Endothelial cell of umbilical vein (primary cell): Measurements from ENCODE around the gene EMP3. TPM values are rescaled to one million over a fixed set of nuclear protein-coding genes. Genes with fewer than 3 reads are reported as not detected.

Source experiments
- BruUV-seq: library from RNA; stranded (reverse); fragments of 400-500 nt; replicated peaks from 2 replicates; lab custom pipeline; 2021; lab: Mats Ljungman, UMichigan
- CTCF ChIA-PET: fragments of 300-600, 350-600 bp; sonication (Branson Sonifier 250); formaldehyde crosslinking; loops from one replicate; lab custom pipeline; 2021; ENCODE audit warnings: antibody characterized with exemption, inconsistent platforms; lab: Charles Lee
- POLR2A ChIA-PET: fragments of 300-600, 350-600 bp; sonication (Branson Sonifier 250); formaldehyde crosslinking; loops from one replicate; lab custom pipeline; 2021; ENCODE audit warnings: antibody characterized with exemption, inconsistent platforms; lab: Charles Lee
- DNase-seq: peaks from one replicate; pipeline ENCODE4 v3.0.0-alpha.2; 2011; ENCODE audit warnings: low read depth, low spot score
- FAIRE-seq: peaks from 2 replicates; lab custom pipeline; 2011; peaks lifted over from hg19 to GRCh38; lab: Jason Lieb, UNC
- H2AFZ ChIP-seq: 2 replicates; pipeline ENCODE4 v1.6.0; 2012; ENCODE audit warnings: low read depth, low read length, control low read depth, inconsistent platforms
- H3K27ac ChIP-seq: 2 replicates; pipeline ENCODE4 v1.5.1; 2011; ENCODE audit warnings: low read depth, mild to moderate bottlenecking, control low read depth, low read length, moderate library complexity; ENCODE audit not compliant: insufficient read depth
- H3K27me3 ChIP-seq, 2 experiments: 2 replicates each; pipeline versions ENCODE4 v1.6.0 to v1.6.1; 2011; ENCODE audit warnings: low read length in 2 of 2, mixed read lengths in 1 of 2; ENCODE audit not compliant: control insufficient read depth in 2 of 2, insufficient read depth in 2 of 2
- H3K36me3 ChIP-seq, 2 experiments: 2 replicates in 1 of 2; 3 replicates in 1 of 2; pipeline ENCODE4 v1.5.1; 2011; ENCODE audit warnings: low read length in 2 of 2, mild to moderate bottlenecking in 1 of 2, moderate library complexity in 1 of 2; ENCODE audit not compliant: control insufficient read depth in 2 of 2, insufficient read depth in 2 of 2; ENCODE audit errors: extremely low read depth in 1 of 2
- H3K4me1 ChIP-seq: 3 replicates; pipeline ENCODE4 v1.5.1; 2011; ENCODE audit warnings: mild to moderate bottlenecking, low read length; ENCODE audit not compliant: control insufficient read depth, insufficient read depth; ENCODE audit errors: extremely low read depth
- H3K4me2 ChIP-seq: 2 replicates; pipeline ENCODE4 v1.6.1; 2011; ENCODE audit warnings: low read length, control low read depth, mixed read lengths; ENCODE audit not compliant: insufficient read depth
- H3K4me3 ChIP-seq, 3 experiments: fragments of 200-600 bp in 1 of 3; sonication (generic), shearing (Covaris generic) in 1 of 3; replicated peaks in 1 of 3; 2 replicates each; pipeline ENCODE4 v1.5.1; 2011 to 2016; ENCODE audit warnings: control low read depth in 3 of 3, low read length in 3 of 3, mild to moderate bottlenecking in 2 of 3, inconsistent platforms in 1 of 3, low read depth in 1 of 3, moderate library complexity in 1 of 3; ENCODE audit not compliant: insufficient read depth in 1 of 3
- H3K79me2 ChIP-seq: 2 replicates; pipeline ENCODE4 v1.6.0; 2012; ENCODE audit warnings: low read length, inconsistent platforms; ENCODE audit not compliant: control insufficient read depth, insufficient read depth
- H3K9ac ChIP-seq: replicated peaks from 2 replicates; pipeline ENCODE3; 2011; ENCODE audit warnings: low read length, control low read depth; ENCODE audit not compliant: insufficient read depth; ENCODE audit errors: extremely low read depth
- H3K9me1 ChIP-seq: replicated peaks from 3 replicates; pipeline ENCODE4 v1.6.0; 2011; ENCODE audit warnings: mild to moderate bottlenecking, low read length; ENCODE audit not compliant: control insufficient read depth, insufficient read depth; ENCODE audit errors: extremely low read depth
- H3K9me3 ChIP-seq: replicated peaks from 2 replicates; pipeline ENCODE4 v1.5.1; 2012; ENCODE audit warnings: low read length, inconsistent platforms; ENCODE audit not compliant: control insufficient read depth, insufficient read depth
- H4K20me1 ChIP-seq: replicated peaks from 2 replicates; pipeline ENCODE3; 2011; ENCODE audit warnings: mild to moderate bottlenecking, low read length; ENCODE audit not compliant: control insufficient read depth, insufficient read depth; ENCODE audit errors: extremely low read depth
- EZH2 ChIP-seq: IDR thresholded peaks from 2 replicates; pipeline ENCODE4 v1.6.1; 2012; ENCODE audit warnings: borderline replicate concordance, low read depth, mild to moderate bottlenecking, moderate library complexity, low read length, inconsistent platforms; ENCODE audit not compliant: severe bottlenecking
- FOS ChIP-seq: IDR thresholded peaks from 2 replicates; pipeline ENCODE4 v1.6.1; 2011; ENCODE audit warnings: mild to moderate bottlenecking, low read length, moderate library complexity, borderline replicate concordance; ENCODE audit not compliant: insufficient read depth
- GATA2 ChIP-seq: IDR thresholded peaks from 2 replicates; pipeline ENCODE4 v1.7.0; 2011; ENCODE audit warnings: low read depth, mild to moderate bottlenecking, moderate library complexity, mixed read lengths, low read length; ENCODE audit not compliant: insufficient read length, insufficient read depth
- JUN ChIP-seq: IDR thresholded peaks from 2 replicates; pipeline ENCODE4 v1.6.1; 2011; ENCODE audit warnings: borderline replicate concordance, low read depth; ENCODE audit not compliant: insufficient read length, insufficient read depth
- MYC ChIP-seq: IDR thresholded peaks from one replicate; pipeline ENCODE4 v1.6.1; 2011; ENCODE audit warnings: mild to moderate bottlenecking, low read depth, low read length
- POLR2A ChIP-seq: IDR thresholded peaks from 2 replicates; pipeline ENCODE4 v1.6.1; 2012; ENCODE audit warnings: low read depth, mild to moderate bottlenecking, control low read depth, low read length
- POLR2AphosphoS5 ChIP-seq: IDR thresholded peaks from 2 replicates; pipeline ENCODE4 v1.6.1; 2012; ENCODE audit warnings: low read depth, mild to moderate bottlenecking, control low read depth, low read length, moderate library complexity; ENCODE audit not compliant: insufficient read depth
- dilution Hi-C: fragments of 300-500 bp; cut with MboI; formaldehyde crosslinking; loops from one replicate; pipeline ENCODE4 v1.15.0; 2019; ENCODE audit warnings: low sequenced_read_pairs; ENCODE audit not compliant: extremely low pct_ligation_motif_present
- intact Hi-C: fragments of 100-400 bp; cut with micrococcal nuclease; formaldehyde crosslinking; loops from one replicate; pipeline ENCODE4 v1.10.0; 2022
- polyA plus RNA-seq, 4 experiments: library from polyadenylated mRNA; depleted of rRNA in 3 of 4; stranded (reverse) in 3 of 4; unstranded in 1 of 4; fragments of >200 nt; gene quantifications; 2 replicates each; pipeline versions ENCODE4 v1.2.1 to v1.2.3, GENCODE V29; 2011 to 2012; ENCODE audit warnings: missing spikeins in 1 of 4
- total RNA-seq: library from RNA; stranded (reverse); gene quantifications from 2 replicates; pipeline ENCODE4 v1.2.3, GENCODE V29; 2021
- TF ChIP-seq, protein P1 (sequence below): IDR thresholded peaks from 2 replicates; pipeline ENCODE4 v1.6.1; 2011; ENCODE audit not compliant: insufficient read depth, insufficient read length
- TF ChIP-seq, protein P2 (sequence below), 2 donors: IDR thresholded peaks; 1 replicate in 1 of 2; 2 replicates in 1 of 2; pipeline ENCODE4 v1.5.1; 2011; ENCODE audit warnings: low read length in 2 of 2, mild to moderate bottlenecking in 2 of 2, moderate library complexity in 2 of 2, control low read depth in 1 of 2, inconsistent platforms in 1 of 2, low read depth in 1 of 2; ENCODE audit not compliant: insufficient read depth in 1 of 2; ENCODE audit errors: extremely low read depth in 1 of 2

EMP3 gene
- total and polyA plus RNA-seq, 2 donors (not counting 3 experiments of a cell fraction or from before 2014, with no cell fraction given), result 127 to 406 TPM

DNA sequence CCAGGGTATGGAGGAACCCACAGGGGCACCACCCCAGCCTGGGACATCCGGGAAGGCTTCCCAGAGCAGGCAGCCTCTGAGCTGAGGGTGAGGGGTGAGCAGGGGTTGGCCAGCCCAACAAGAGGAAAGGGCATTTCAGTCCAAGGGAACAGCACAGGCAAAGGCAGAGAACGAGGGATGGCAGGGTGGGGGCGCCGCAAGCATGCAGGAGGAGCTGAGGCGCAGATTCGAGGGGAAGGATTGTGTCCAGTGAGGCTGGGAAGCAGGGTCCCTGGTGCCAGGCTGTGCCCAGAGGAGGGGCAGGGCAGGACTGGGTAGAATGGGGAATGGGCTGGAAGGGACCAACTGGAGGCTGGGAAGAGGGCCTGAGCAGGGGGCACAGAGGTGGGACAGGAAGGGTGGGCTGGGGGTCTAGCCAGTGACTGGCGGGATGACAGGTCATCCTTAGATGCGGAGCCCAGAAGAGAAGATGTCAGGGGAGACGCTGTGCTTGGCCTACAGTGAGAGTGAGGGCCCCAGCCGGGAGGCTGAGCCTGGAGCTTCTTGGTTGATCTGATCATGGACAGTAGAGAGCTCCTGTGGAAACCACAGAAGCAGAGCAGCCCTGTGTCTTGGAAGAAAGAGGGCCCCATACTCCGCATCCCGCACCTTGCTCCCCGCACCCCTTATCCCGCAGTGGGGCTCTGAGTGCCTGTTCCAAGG lies 13.6 kb downstream of the EMP3 start:
- BruUV-seq, result no TSS peak
- H3K9ac ChIP-seq, result no peak overlapping the region
- FAIRE-seq (no peak), DNase-seq (no peak)
- H2AFZ ChIP-seq, result no peak overlapping the region
- H3K9me1 ChIP-seq, result no peaks in the 10 kb centered on the region
- H3K4me2 ChIP-seq, result no peak overlapping the region
- no peaks in the 10 kb centered on the region for H3K79me2 ChIP-seq
- peaks cover 2% of the 10 kb centered on the region for H3K4me1 ChIP-seq
- H3K27me3 ChIP-seq, result no peaks in the 10 kb centered on the region
- H3K4me3 ChIP-seq, result no peak overlapping the region
- no peak overlapping the region for H3K27ac ChIP-seq
- H3K36me3 ChIP-seq, result no peaks in the 10 kb centered on the region
- POLR2A ChIA-PET, result no interaction called here
- no peaks in the 10 kb centered on the region for H4K20me1 ChIP-seq
- dilution Hi-C loops (no loop called here), intact Hi-C loops (no loop called here)
- TF ChIP-seq JUN, result no peak
- no peak for TF ChIP-seq POLR2AphosphoS5
- no peak for TF ChIP-seq GATA2
- TF ChIP-seq, protein P1, sequence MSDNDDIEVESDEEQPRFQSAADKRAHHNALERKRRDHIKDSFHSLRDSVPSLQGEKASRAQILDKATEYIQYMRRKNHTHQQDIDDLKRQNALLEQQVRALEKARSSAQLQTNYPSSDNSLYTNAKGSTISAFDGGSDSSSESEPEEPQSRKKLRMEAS, result no peak
- TF ChIP-seq EZH2, result no peak
- TF ChIP-seq POLR2A, result no peak
- no peak for TF ChIP-seq FOS
- no peak for TF ChIP-seq MYC
- TF ChIP-seq, protein P2, sequence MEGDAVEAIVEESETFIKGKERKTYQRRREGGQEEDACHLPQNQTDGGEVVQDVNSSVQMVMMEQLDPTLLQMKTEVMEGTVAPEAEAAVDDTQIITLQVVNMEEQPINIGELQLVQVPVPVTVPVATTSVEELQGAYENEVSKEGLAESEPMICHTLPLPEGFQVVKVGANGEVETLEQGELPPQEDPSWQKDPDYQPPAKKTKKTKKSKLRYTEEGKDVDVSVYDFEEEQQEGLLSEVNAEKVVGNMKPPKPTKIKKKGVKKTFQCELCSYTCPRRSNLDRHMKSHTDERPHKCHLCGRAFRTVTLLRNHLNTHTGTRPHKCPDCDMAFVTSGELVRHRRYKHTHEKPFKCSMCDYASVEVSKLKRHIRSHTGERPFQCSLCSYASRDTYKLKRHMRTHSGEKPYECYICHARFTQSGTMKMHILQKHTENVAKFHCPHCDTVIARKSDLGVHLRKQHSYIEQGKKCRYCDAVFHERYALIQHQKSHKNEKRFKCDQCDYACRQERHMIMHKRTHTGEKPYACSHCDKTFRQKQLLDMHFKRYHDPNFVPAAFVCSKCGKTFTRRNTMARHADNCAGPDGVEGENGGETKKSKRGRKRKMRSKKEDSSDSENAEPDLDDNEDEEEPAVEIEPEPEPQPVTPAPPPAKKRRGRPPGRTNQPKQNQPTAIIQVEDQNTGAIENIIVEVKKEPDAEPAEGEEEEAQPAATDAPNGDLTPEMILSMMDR (IDR thresholded peaks at IDR 0.05; ENCODE audit: extremely low read depth in 1 of 2, insufficient read depth in 1 of 2, low read depth in 1 of 2, low read length in 2 of 2), result no peak
- H3K9me3 ChIP-seq, result no peaks in the 10 kb centered on the region
- CTCF ChIA-PET, result interaction anchor here (1.1 to 10.0 kb wide), 4 partner anchors 12 to 19 kb away, joined by 3 to 486 read pairs (median 4); partner anchors contain the start of gene EMP3
